Measurements from ENCODE around the gene SH3YL1. TPM values are rescaled to one million over a fixed set of nuclear protein-coding genes. Genes with fewer than 3 reads are reported as not detected.

SH3YL1 gene
- polyA plus RNA-seq, 1 donor (not counting 4 experiments of a cell fraction or from before 2014, with no cell fraction given): 41.8 TPM

DNA sequence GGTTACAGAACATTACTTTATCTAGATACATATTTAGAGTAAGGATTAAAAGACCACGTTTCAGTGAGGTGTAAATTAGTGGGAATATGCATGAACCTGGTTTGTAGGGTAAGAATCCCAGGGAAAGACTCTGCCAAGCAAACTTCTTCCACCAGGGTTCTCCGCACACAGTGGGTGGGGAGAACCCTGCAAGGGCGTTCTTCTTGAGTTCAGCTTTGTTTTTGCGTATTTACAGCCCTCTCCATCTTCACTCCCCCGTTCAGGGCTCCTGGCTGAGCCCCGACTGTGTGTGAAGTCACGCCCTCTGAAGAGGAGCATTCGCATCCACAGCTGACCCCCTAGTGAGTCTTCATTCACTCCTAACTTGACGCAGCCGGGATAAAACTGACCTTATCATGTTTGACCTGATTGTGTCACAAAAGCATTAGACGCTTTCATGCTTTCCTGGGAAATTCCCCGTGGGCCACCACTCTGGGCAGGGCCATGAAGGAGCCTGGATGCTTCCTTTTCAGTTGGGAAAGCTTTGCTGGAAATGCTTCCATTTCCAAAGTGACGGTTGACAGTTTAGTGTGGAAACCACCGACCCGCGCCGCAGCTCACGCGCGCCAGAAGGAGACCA lies 23.1 kb upstream of the SH3YL1 start:
- H4K20me1 ChIP-seq (ENCODE audit: control insufficient read depth, extremely low read depth, insufficient read depth, low read length): no peaks in the 10 kb centered on the region
- peaks cover 0 to 2% of the 10 kb centered on the region in 2 experiments for H3K36me3 ChIP-seq (ENCODE audit: control insufficient read depth in 2 of 2, extremely low read depth in 1 of 2, insufficient read depth in 2 of 2, low read length in 2 of 2)
- no peak overlapping the region for H3K4me2 ChIP-seq (ENCODE audit: control insufficient read depth, extremely low read depth, insufficient read depth, low read depth, low read length)
- no peak overlapping the region for H3K9ac ChIP-seq (ENCODE audit: control insufficient read depth, extremely low read depth, insufficient read depth, low read length)
- TF ChIP-seq, protein P1, sequence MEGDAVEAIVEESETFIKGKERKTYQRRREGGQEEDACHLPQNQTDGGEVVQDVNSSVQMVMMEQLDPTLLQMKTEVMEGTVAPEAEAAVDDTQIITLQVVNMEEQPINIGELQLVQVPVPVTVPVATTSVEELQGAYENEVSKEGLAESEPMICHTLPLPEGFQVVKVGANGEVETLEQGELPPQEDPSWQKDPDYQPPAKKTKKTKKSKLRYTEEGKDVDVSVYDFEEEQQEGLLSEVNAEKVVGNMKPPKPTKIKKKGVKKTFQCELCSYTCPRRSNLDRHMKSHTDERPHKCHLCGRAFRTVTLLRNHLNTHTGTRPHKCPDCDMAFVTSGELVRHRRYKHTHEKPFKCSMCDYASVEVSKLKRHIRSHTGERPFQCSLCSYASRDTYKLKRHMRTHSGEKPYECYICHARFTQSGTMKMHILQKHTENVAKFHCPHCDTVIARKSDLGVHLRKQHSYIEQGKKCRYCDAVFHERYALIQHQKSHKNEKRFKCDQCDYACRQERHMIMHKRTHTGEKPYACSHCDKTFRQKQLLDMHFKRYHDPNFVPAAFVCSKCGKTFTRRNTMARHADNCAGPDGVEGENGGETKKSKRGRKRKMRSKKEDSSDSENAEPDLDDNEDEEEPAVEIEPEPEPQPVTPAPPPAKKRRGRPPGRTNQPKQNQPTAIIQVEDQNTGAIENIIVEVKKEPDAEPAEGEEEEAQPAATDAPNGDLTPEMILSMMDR (optimal IDR thresholded peaks at IDR 0.05 in 1 of 3, IDR thresholded peaks at IDR 0.05 in 1 of 3, conservative IDR thresholded peaks at IDR 0.05 in 1 of 3; ENCODE audit: extremely low read depth in 1 of 3, insufficient read depth in 2 of 3, low read length in 3 of 3): no peak
- peak; percentile 55 for TF ChIP-seq EZH2 (IDR thresholded peaks at IDR 0.05; ENCODE audit: low read length)
- no peak for FAIRE-seq
- H3K9me1 ChIP-seq (ENCODE audit: control insufficient read depth, extremely low read depth, insufficient read depth, low read length): no peaks in the 10 kb centered on the region
- H3K79me2 ChIP-seq (ENCODE audit: control insufficient read depth, insufficient read depth, low read length): no peaks in the 10 kb centered on the region
- DNase-seq (ENCODE audit: low read depth, low spot score): no peak
- dilution Hi-C loops (cut with MboI; ENCODE audit: extremely low pct_ligation_motif_present, low sequenced_read_pairs): no loop called here
- no peaks in the 10 kb centered on the region for H3K9me3 ChIP-seq (ENCODE audit: control insufficient read depth, low read depth, low read length)
- peaks cover 5% of the 10 kb centered on the region for H3K4me1 ChIP-seq (ENCODE audit: control insufficient read depth, extremely low read depth, insufficient read depth, low read length)
- H2AFZ ChIP-seq (ENCODE audit: control insufficient read depth, low read length): no peak overlapping the region
- H3K4me3 ChIP-seq (ENCODE audit: control insufficient read depth in 2 of 3, extremely low read depth in 1 of 3, insufficient read depth in 2 of 3, low read depth in 1 of 3, low read length in 3 of 3): no peak overlapping the region
- H3K27ac ChIP-seq (ENCODE audit: control insufficient read depth, insufficient read depth, low read length): no peak overlapping the region
- H3K27me3 ChIP-seq (ENCODE audit: control insufficient read depth, extremely low read depth, insufficient read depth, low read length): peaks cover 22% of the 10 kb centered on the region

DNA sequence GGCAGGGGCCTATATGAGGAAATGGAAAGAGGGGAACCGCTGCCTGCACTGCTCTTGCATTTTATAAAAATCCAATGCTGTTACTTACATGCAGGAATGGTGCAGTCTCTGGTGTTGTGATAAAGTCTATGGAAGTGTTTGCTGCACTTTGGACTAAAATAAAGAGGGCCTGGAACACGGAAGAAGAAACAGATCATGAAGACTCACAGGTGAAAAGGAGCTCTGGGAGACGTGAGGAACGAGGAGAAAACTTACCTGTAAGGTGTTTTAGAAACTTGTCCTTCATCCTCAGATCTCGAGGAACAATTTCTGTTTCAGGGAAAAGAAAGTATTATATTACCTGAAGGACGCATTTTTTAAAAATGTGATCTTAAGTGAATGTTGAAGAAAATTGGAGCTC lies 22.2 kb upstream of the SH3YL1 start:
- FAIRE-seq: no peak
- Histone ChIP-seq H3K9me3 (ENCODE audit: control insufficient read depth, low read depth, low read length) (no peaks in the 10 kb centered on the region), H3K27me3 (ENCODE audit: control insufficient read depth, extremely low read depth, insufficient read depth, low read length) (peaks cover 22% of the 10 kb centered on the region), H3K9ac (ENCODE audit: control insufficient read depth, extremely low read depth, insufficient read depth, low read length) (no peak overlapping the region), H3K36me3 (ENCODE audit: control insufficient read depth in 2 of 2, extremely low read depth in 1 of 2, insufficient read depth in 2 of 2, low read length in 2 of 2) (peaks cover 2 to 6% of the 10 kb centered on the region in 2 experiments), H3K4me1 (ENCODE audit: control insufficient read depth, extremely low read depth, insufficient read depth, low read length) (peaks cover 5% of the 10 kb centered on the region), H3K79me2 (ENCODE audit: control insufficient read depth, insufficient read depth, low read length) (no peaks in the 10 kb centered on the region), H4K20me1 (ENCODE audit: control insufficient read depth, extremely low read depth, insufficient read depth, low read length) (no peaks in the 10 kb centered on the region), H2AFZ (ENCODE audit: control insufficient read depth, low read length) (no peak overlapping the region), H3K9me1 (ENCODE audit: control insufficient read depth, extremely low read depth, insufficient read depth, low read length) (no peaks in the 10 kb centered on the region), H3K4me2 (ENCODE audit: control insufficient read depth, extremely low read depth, insufficient read depth, low read depth, low read length) (no peak overlapping the region), H3K27ac (ENCODE audit: control insufficient read depth, insufficient read depth, low read length) (no peak overlapping the region), H3K4me3 (ENCODE audit: control insufficient read depth in 2 of 3, extremely low read depth in 1 of 3, insufficient read depth in 2 of 3, low read depth in 1 of 3, low read length in 3 of 3) (no peak overlapping the region)
- TF ChIP-seq, protein P1 (optimal IDR thresholded peaks at IDR 0.05 in 1 of 3, IDR thresholded peaks at IDR 0.05 in 1 of 3, conservative IDR thresholded peaks at IDR 0.05 in 1 of 3; ENCODE audit: extremely low read depth in 1 of 3, insufficient read depth in 2 of 3, low read length in 3 of 3): no peak
- TF ChIP-seq EZH2 (IDR thresholded peaks at IDR 0.05; ENCODE audit: low read length): no peak
- dilution Hi-C loops (cut with MboI; ENCODE audit: extremely low pct_ligation_motif_present, low sequenced_read_pairs): no loop called here
- no peak for DNase-seq (ENCODE audit: low read depth, low spot score)
